Measurements from ENCODE around the gene GSTM2.

DNA sequence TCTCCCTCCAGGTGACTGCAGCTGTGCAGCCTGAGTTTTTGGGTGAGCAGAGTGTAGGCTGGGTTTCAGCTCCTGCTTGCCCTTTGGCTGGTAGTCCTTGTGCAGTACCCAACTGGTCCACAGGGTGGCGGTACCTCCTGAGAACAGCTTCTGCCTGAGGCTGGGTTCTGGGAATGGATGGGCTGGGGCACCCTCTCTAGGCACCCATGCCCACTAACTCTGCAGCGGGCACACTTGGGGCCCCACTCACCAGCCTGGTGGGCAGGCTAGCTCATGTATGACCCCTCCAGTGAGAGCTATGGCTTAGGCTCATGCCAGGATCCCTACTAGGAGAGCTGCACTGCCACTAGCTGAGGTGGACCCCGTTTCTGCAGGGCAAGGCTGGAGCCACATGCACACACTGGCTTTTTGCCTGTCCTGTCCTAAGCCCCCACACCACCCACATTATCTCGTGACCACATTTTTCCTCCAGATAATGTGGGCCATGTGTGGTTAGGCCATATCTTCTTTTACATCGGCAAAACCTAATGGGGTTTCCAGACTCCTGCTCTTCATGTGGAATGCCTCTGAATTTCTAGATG, 27.5 kb upstream of the GSTM2 start:
- TF ChIP-seq, protein P1, sequence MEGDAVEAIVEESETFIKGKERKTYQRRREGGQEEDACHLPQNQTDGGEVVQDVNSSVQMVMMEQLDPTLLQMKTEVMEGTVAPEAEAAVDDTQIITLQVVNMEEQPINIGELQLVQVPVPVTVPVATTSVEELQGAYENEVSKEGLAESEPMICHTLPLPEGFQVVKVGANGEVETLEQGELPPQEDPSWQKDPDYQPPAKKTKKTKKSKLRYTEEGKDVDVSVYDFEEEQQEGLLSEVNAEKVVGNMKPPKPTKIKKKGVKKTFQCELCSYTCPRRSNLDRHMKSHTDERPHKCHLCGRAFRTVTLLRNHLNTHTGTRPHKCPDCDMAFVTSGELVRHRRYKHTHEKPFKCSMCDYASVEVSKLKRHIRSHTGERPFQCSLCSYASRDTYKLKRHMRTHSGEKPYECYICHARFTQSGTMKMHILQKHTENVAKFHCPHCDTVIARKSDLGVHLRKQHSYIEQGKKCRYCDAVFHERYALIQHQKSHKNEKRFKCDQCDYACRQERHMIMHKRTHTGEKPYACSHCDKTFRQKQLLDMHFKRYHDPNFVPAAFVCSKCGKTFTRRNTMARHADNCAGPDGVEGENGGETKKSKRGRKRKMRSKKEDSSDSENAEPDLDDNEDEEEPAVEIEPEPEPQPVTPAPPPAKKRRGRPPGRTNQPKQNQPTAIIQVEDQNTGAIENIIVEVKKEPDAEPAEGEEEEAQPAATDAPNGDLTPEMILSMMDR (conservative IDR thresholded peaks at IDR 0.05; ENCODE audit: low read depth, low read length), result peak; percentile 78
- TF ChIP-seq CHD1 (IDR thresholded peaks at IDR 0.05; ENCODE audit: low read depth, low read length), result no peak
- TF ChIP-seq RAD21 (IDR thresholded peaks at IDR 0.05; ENCODE audit: low read length), result peak; percentile 72
- TF ChIP-seq MXI1 (IDR thresholded peaks at IDR 0.05; ENCODE audit: borderline replicate concordance, low read depth, low read length), result no peak
- TF ChIP-seq CEBPB (IDR thresholded peaks at IDR 0.05; ENCODE audit: low read depth, low read length), result no peak
- TF ChIP-seq POLR2A (IDR thresholded peaks at IDR 0.05; ENCODE audit: low read depth, low read length), result no peak
- TF ChIP-seq BHLHE40 (IDR thresholded peaks at IDR 0.05; ENCODE audit: low read depth, low read length), result no peak
- TF ChIP-seq RFX5 (IDR thresholded peaks at IDR 0.05; ENCODE audit: low read depth, low read length), result no peak
